Stomach (tissue), 4 donors: Measurements from ENCODE around the gene LSR.

Experiments used
- CTCF ChIP-seq, 7 experiments: fragments of 450-650 bp in 4 of 7; fragments of 200-600 bp in 3 of 7; sonication (generic) in 3 of 7; IDR thresholded peaks; one replicate each; pipeline ENCODE4 v1.5.1; 2016 to 2019; ENCODE audit warnings: antibody characterized with exemption in 7 of 7, control low read depth in 2 of 7, mild to moderate bottlenecking in 1 of 7
- EP300 ChIP-seq: sonication (generic); formaldehyde crosslinking; IDR thresholded peaks from one replicate; pipeline ENCODE4 v1.6.1; 2017; ENCODE audit warnings: antibody characterized with exemption
- POLR2A ChIP-seq, 4 donors: fragments of 450-650 bp; IDR thresholded peaks; one replicate each; pipeline ENCODE4 v1.6.1; 2016; ENCODE audit warnings: antibody characterized with exemption in 4 of 4, control low read depth in 2 of 4, mild to moderate bottlenecking in 1 of 4, moderate library complexity in 1 of 4

GRCh38 chr19:35231956-35232645 lies 16.7 kb upstream of the LSR start:
- no peak for TF ChIP-seq CTCF (IDR thresholded peaks at IDR 0.05)
- TF ChIP-seq POLR2A (IDR thresholded peaks at IDR 0.05): no peak
- TF ChIP-seq EP300: no peak
